Coronary artery (tissue), 2 donors: ENCODE results near the gene LZTS3.
"Not testable (repeated sequence)": the region's sequence is repeated elsewhere in the genome, so short reads cannot be mapped to it uniquely, and the experiment has no call there.

Experiments
- DNase-seq: peaks from one replicate; pipeline ENCODE4 v3.0.0-alpha.2; 2017; ENCODE audit warnings: low spot score
- H3K27ac ChIP-seq, 2 donors: fragments of 200-600 bp; sonication (generic); one replicate each; pipeline ENCODE4 v1.5.1; 2016 to 2019
- H3K4me3 ChIP-seq: fragments of 200-600 bp; sonication (generic); 2 replicates; pipeline ENCODE4 v1.5.1; 2016; ENCODE audit warnings: mild to moderate bottlenecking, moderate library complexity
- TF ChIP-seq, protein P1 (sequence below): fragments of 200-600 bp; sonication (generic); IDR thresholded peaks from one replicate; pipeline ENCODE4 v1.5.1; 2019; ENCODE audit warnings: antibody characterized with exemption

LZTS3 gene

DNA sequence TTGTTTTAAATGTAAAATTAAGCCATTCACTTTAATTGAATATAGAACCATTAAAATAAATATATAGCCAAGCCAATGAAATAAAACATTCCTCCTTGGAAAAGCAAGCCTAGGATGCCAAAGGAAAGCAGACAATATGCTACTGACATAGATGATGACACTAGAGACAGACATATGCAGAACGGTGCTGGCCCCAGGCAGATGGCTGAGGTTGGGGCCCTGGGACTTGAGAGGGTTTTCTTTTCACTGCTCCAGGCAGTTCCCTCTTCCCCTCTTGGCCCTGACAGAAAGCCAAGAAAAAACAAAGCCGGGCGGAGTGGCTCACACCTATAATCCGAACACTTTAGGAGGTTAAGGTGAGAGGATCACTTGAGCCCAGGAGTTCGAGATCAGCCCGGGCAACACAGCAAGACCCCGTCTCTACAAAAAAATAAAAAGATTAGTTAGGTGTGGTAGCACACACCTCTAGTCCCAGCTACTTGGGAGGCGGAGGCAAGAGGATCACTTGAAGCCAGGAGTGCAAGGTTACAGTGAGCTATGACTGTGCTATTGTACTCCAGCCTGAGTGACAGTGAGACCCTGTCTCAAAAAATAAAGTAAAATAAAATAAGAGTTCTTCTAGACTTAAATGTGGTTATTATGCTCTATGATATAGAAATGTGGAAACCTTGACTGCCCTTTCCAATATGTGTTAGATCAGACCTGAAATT lies 44.9 kb downstream of the LZTS3 start:
- DNase-seq, result no peak
- TF ChIP-seq, protein P1, sequence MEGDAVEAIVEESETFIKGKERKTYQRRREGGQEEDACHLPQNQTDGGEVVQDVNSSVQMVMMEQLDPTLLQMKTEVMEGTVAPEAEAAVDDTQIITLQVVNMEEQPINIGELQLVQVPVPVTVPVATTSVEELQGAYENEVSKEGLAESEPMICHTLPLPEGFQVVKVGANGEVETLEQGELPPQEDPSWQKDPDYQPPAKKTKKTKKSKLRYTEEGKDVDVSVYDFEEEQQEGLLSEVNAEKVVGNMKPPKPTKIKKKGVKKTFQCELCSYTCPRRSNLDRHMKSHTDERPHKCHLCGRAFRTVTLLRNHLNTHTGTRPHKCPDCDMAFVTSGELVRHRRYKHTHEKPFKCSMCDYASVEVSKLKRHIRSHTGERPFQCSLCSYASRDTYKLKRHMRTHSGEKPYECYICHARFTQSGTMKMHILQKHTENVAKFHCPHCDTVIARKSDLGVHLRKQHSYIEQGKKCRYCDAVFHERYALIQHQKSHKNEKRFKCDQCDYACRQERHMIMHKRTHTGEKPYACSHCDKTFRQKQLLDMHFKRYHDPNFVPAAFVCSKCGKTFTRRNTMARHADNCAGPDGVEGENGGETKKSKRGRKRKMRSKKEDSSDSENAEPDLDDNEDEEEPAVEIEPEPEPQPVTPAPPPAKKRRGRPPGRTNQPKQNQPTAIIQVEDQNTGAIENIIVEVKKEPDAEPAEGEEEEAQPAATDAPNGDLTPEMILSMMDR, result no peak
- Histone ChIP-seq H3K4me3 (no peak overlapping the region), H3K27ac (no peak overlapping the region)

DNA sequence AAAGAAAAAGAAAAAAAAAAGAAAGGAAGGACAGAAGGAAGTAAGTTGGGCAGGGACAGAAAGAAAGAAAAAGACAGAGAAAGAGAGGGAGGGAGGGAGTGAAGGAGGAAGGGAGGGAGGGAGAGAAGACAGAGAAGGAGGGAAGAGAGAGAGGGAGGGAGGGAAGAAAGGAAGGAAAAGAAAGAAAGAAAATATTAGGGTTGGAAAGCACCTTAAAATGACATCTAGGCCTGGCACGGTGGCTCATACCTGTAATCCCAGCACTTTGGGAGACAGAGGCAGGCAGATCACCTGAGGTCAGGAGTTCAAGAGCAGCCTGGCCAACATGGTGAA lies 46.9 kb downstream of the LZTS3 start:
- DNase-seq, result no peak
- TF ChIP-seq, protein P1, result no peak
- no peak overlapping the region for H3K27ac ChIP-seq
- no peak overlapping the region for H3K4me3 ChIP-seq

DNA sequence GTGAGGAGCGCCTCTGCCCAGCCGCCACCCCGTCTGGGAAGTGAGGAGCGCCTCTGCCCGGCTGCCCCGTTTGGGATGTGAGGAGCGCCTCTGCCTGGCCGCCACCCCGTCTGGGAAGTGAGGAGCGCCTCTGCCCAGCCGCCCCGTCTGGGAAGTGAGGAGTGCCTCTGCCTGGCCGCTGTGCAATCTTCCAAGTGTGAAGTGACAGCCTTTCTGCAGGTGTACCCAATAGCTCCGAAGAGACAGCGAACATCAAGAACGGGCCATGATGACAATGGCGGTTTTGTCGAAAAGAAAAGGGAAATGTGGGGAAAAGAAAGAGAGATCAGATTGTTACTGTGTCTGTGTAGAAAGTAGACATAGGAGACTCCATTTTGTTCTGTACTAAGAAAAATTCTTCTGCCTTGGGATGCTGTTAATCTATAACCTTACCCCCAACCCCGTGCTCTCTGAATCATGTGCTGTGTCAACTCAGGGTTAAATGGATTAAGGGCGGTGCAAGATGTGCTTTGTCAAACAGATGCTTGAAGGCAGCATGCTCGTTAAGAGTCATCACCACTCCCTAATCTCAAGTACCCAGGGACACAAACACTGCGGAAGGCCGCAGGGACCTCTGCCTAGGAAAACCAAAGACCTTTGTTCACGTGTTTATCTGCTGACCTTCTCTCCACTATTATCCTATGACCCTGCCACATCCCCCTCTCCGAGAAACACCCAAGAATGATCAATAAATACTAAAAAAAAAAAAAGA lies 47.4 kb downstream of the LZTS3 start:
- H3K4me3 ChIP-seq, DNase-seq: not testable (repeated sequence)

DNA sequence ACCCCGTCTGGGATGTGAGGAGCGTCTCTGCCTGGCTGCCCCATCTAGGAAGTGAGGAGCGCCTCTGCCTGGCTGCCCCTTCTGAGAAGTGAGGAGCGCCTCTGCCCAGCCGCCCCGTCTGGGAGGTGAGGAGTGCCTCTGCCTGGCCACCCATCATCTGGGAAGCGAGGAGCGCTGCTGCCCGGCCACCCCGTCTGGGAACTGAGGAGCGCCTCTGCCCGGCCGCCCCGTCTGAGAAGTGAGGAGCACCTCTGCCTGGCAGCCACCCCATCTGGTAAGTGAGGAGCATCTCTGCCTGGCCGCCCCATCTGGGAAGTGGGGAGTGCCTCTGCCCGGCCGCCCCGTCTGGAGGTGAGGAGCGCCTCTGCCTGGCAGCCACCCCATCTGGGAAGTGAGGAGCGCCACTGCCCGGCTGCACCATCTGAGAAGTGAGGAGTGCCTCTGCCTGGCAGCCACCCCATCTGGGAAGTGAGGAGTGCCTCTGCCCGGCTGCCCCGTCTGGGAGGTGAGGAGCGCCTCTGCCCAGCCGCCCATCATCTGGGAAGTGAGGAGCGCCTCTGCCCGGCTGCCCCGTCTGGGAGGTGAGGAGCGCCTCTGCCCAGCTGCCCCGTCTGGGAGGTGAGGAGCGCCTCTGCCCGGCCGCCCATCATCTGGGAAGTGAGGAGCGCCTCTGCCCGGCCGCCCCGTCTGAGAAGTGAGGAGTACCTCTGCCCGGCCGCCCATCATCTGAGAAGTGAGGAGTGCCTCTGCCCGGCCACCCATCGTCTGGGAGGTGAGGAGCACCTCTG lies 48.4 kb downstream of the LZTS3 start:
- not testable (repeated sequence) for DNase-seq, H3K4me3 ChIP-seq, H3K27ac ChIP-seq

More for the DNA sequence above, 47.4 kb downstream of the LZTS3 start:
- not testable (repeated sequence) for H3K27ac ChIP-seq

DNA sequence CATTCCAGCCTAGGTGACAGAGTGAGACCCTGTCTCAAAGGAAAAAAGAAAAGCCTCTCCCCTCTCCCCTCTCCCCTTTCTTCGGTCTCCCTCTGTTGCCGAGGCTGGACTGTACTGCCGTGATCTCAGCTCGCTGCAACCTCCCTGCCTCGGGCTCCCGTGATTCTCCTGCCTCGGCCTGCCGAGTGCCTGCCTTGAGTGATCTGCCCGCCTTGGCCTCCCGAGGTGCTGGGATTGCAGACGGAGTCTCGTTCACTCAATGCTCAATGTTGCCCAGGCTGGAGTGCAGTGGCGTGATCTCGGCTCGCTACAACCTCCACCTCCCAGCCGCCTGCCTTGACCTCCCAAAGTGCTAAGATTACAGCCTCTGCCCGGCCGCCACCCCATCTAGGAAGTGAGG lies 49.2 kb downstream of the LZTS3 start:
- DNase-seq, H3K4me3 ChIP-seq, H3K27ac ChIP-seq: not testable (repeated sequence)

DNA sequence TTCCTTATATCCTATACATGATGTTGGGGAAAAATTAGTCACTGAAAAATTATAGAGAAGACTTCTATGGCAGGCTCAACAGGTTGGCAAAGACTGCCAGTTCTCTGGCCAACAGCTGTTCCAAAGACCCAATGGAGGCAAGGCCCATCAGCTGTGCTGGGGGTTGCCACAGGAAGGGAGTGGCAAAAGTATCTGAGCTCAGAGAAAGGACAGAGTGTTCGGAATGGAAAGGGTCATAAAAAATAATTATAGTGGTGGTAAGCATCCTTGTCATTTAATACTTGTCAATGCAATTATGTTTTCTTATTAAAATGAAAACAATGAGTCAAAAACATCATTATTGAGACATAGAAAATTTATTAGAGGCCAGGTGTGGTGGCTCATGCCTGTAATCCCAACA lies 49.8 kb downstream of the LZTS3 start:
- no peak overlapping the region for H3K27ac ChIP-seq
- DNase-seq, result no peak
- TF ChIP-seq, protein P1, result no peak
- no peak overlapping the region for H3K4me3 ChIP-seq

DNA sequence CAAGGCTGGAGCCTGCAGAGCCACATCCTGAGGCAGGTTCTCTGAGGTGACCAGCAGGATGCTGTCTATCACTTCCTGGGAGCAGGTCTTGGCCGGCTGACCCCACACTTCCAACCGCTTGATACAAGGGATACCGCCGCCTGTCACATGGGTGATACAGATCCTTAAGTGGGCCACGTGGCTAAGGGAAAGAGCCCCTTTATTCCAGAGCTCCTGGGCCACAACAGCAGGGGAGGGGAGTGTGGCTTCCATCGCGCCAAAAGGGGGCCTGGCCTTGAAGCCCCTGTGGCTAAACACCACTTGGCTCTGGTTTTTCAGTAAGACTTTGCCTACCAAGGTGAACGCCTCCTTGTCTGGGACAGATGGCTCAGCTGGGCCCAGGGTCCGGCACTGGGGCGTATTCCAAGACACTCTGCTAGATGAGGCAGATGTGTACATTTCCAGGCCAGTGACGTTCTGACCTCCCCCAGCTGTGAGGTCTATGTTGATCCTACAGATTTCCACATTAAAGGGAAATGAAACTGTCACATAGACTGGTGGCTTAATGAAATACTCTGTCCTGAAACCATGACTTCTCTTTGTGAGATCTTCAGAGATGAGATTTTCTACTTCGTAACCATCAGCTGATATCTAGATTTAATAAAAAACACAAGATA lies 51.3 kb downstream of the LZTS3 start:
- H3K4me3 ChIP-seq, result no peak overlapping the region
- H3K27ac ChIP-seq, result no peak overlapping the region
- TF ChIP-seq, protein P1, result no peak
- DNase-seq, result no peak

DNA sequence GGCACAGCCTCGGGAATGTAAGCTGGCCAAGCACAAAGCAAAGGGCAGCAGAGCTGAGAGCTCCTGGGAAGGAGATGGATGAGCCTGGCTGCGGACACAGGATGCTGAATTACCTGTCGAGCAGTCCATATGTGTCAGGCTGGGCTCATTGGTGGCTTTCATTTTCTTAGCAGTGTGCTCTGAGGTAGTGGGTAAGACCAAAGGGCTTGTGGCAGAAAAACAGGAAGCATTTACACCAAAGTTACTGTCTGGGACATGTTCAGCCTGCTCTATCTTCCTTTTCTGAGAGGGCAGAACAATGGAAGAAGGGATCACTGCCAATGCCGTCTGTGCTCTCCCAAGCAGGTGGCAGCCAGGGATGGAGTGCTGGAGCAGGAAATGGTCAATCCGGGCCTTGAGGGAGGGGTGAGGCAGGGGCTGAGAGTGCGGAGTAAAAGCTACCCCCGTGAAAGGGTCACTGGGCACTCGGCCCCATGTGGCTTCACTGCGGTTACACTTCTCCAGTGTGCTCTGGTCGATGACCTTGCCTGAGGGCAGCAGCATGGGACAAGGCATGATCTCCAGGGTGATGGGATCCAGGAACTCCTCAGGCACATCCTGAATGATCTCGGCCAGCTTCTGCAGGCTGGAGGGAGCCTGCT lies 52.0 kb downstream of the LZTS3 start:
- DNase-seq, result no peak
- Histone ChIP-seq H3K27ac (no peak overlapping the region), H3K4me3 (no peak overlapping the region)
- TF ChIP-seq, protein P1, result no peak
